NCI-H2171 (cell line): ENCODE results near the gene ASCC3.
"Not testable (repeated sequence)": the region's sequence is repeated elsewhere in the genome, so short reads cannot be mapped to it uniquely, and the experiment has no call there.

ENCODE experiments used
- DNase-seq: peaks from one replicate; lab custom pipeline; 2025; lab: John Stamatoyannopoulos, UW

Gene ASCC3

GRCh38 chr6:100806296-100806695 lies 74.8 kb downstream of the ASCC3 start:
- no peak for DNase-seq

GRCh38 chr6:100803264-100804045 lies 77.7 kb downstream of the ASCC3 start:
- DNase-seq = no peak

GRCh38 chr6:100801036-100801435 lies 80.1 kb downstream of the ASCC3 start:
- no peak for DNase-seq

- no peak for DNase-seq
Observed at GRCh38 chr6:100796049-100796823, 84.9 kb downstream of the ASCC3 start.

- DNase-seq = no peak
Observed at GRCh38 chr6:100790084-100790483, 91.0 kb downstream of the ASCC3 start.

GRCh38 chr6:100785982-100786381 lies 95.1 kb downstream of the ASCC3 start:
- DNase-seq = no peak

GRCh38 chr6:100780648-100781047 lies 100.5 kb downstream of the ASCC3 start:
- no peak for DNase-seq

- no peak for DNase-seq
Observed at GRCh38 chr6:100775667-100776066, 105.5 kb downstream of the ASCC3 start.

- DNase-seq = no peak
Observed at GRCh38 chr6:100774681-100775080, 106.4 kb downstream of the ASCC3 start.

- DNase-seq = no peak
Observed at GRCh38 chr6:100768816-100769351, 112.2 kb downstream of the ASCC3 start.

GRCh38 chr6:100763617-100764241 lies 117.4 kb downstream of the ASCC3 start:
- DNase-seq = no peak

- DNase-seq = no peak
Observed at GRCh38 chr6:100761841-100762240, 119.3 kb downstream of the ASCC3 start.

- DNase-seq = not testable (repeated sequence)
Observed at GRCh38 chr6:100758386-100758785, 122.7 kb downstream of the ASCC3 start.

- DNase-seq = no peak
Observed at GRCh38 chr6:100753421-100753820, 127.7 kb downstream of the ASCC3 start.

GRCh38 chr6:100751590-100751989 lies 129.5 kb downstream of the ASCC3 start:
- no peak for DNase-seq

- no peak for DNase-seq
Observed at GRCh38 chr6:100745419-100746041, 135.6 kb downstream of the ASCC3 start.

GRCh38 chr6:100740439-100740838 lies 140.7 kb downstream of the ASCC3 start:
- DNase-seq = no peak

GRCh38 chr6:100737720-100738119 lies 143.4 kb downstream of the ASCC3 start:
- DNase-seq = not testable (repeated sequence)

GRCh38 chr6:100731411-100731810 lies 149.7 kb downstream of the ASCC3 start:
- no peak for DNase-seq

GRCh38 chr6:100730001-100730980 lies 150.8 kb downstream of the ASCC3 start:
- peak; percentile 81 for DNase-seq

GRCh38 chr6:100726666-100727065 lies 154.5 kb downstream of the ASCC3 start:
- DNase-seq = no peak
